Glomerular visceral epithelial cell (primary cell): Measurements from ENCODE around the gene TPM1.
"Not testable (repeated sequence)": the region's sequence is repeated elsewhere in the genome, so short reads cannot be mapped to it uniquely, and the experiment has no call there.

Source experiments
- DNase-seq: peaks from one replicate; pipeline ENCODE4 v3.0.0-alpha.2; 2016; ENCODE audit errors: extremely low spot score

Gene TPM1

GRCh38 chr15:63094495-63094931, 52.0 kb downstream of the TPM1 start:
- peak; percentile 67 for DNase-seq

- no peak for DNase-seq
These were observed 53.6 kb downstream of the TPM1 start for GRCh38 chr15:63096178-63096577.

GRCh38 chr15:63098901-63099300, 56.4 kb downstream of the TPM1 start:
- DNase-seq, result not testable (repeated sequence)

- not testable (repeated sequence) for DNase-seq
These were observed 57.0 kb downstream of the TPM1 start for GRCh38 chr15:63099581-63099980.

GRCh38 chr15:63103416-63103815, 60.9 kb downstream of the TPM1 start:
- no peak for DNase-seq

GRCh38 chr15:63104727-63105126, 62.2 kb downstream of the TPM1 start:
- DNase-seq, result peak; percentile 32

GRCh38 chr15:63105354-63105753, 62.8 kb downstream of the TPM1 start:
- DNase-seq, result not testable (repeated sequence)

- DNase-seq, result peak; percentile 100
These were observed 65.5 kb downstream of the TPM1 start for GRCh38 chr15:63107895-63108546.

- DNase-seq, result no peak
These were observed 67.0 kb downstream of the TPM1 start for GRCh38 chr15:63109498-63109897.

GRCh38 chr15:63109920-63110319, 67.4 kb downstream of the TPM1 start:
- DNase-seq, result no peak

GRCh38 chr15:63110428-63111026, 68.0 kb downstream of the TPM1 start:
- no peak for DNase-seq

GRCh38 chr15:63111481-63111880, 68.9 kb downstream of the TPM1 start:
- no peak for DNase-seq

- no peak for DNase-seq
These were observed 70.3 kb downstream of the TPM1 start for GRCh38 chr15:63112871-63113270.

- DNase-seq, result no peak
These were observed 71.9 kb downstream of the TPM1 start for GRCh38 chr15:63114465-63114864.
